Activated T-cell treated with anti-CD3 and anti-CD28 coated beads, Interleukin-2, amount 50 U/mL, for 4 hours (primary cell): ENCODE data around the gene USP24. TPM values are rescaled to one million over a fixed set of nuclear protein-coding genes. Genes with fewer than 3 reads are reported as not detected.
"Not testable (repeated sequence)": the region's sequence is repeated elsewhere in the genome, so short reads cannot be mapped to it uniquely, and the experiment has no call there.

Source experiments
- ATAC-seq, 2 donors: fragments of 200-7000 bp; cut with Tn5 transposase; one replicate each; pipeline ENCODE4 v1.10.0; 2021
- DNase-seq: peaks from one replicate; pipeline ENCODE4 v3.0.0-alpha.2; 2020
- H3K27me3 Mint-ChIP-seq: one replicate; pipeline ENCODE4 v1.8.0; 2021; ENCODE audit warnings: low read depth, mixed read lengths
- H3K36me3 Mint-ChIP-seq: one replicate; pipeline ENCODE4 v1.8.0; 2022; ENCODE audit warnings: mixed read lengths; ENCODE audit not compliant: insufficient read depth
- H3K4me1 Mint-ChIP-seq: one replicate; pipeline ENCODE4 v1.8.0; 2021; ENCODE audit warnings: low read depth, mixed read lengths
- H3K4me3 Mint-ChIP-seq: one replicate; pipeline ENCODE4 v1.8.0; 2021; ENCODE audit warnings: mild to moderate bottlenecking, moderate library complexity, mixed read lengths
- H3K9me3 Mint-ChIP-seq: one replicate; pipeline ENCODE4 v1.8.0; 2021; ENCODE audit warnings: mixed read lengths
- total RNA-seq, 3 donors: library from RNA; stranded (reverse); gene quantifications; one replicate each; pipeline ENCODE4 v1.2.1, GENCODE V29; 2021

The USP24 gene
- total RNA-seq, 3 donors from 2014 or later, result 42.1 to 44.0 (median 43.9) TPM

DNA sequence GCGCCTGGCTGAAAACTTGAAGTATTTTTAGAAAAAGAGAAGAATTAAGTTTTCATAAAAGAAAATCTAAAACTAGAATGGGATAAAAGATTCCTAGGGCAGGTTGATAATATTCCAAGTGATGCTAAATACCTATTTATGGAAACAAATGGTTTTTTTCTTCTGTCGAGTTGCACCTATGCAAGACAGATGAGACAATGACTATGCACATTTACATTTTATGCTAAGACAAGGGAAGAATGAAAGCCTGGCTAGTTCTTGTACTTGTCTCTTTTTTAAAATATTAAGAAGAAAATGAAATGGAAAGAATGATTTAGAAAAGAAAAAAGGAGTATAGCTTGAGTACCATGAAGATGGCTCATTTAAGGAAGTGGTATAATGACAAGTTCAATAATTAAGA lies 24.4 kb upstream of the USP24 start:
- ATAC-seq, result no peak
- no peaks in the 10 kb centered on the region for H3K4me1 Mint-ChIP-seq
- no peaks in the 10 kb centered on the region for H3K9me3 Mint-ChIP-seq
- H3K4me3 Mint-ChIP-seq, result no peak overlapping the region
- H3K36me3 Mint-ChIP-seq, result no peaks in the 10 kb centered on the region
- peaks cover 2% of the 10 kb centered on the region for H3K27me3 Mint-ChIP-seq
- DNase-seq, result no peak

DNA sequence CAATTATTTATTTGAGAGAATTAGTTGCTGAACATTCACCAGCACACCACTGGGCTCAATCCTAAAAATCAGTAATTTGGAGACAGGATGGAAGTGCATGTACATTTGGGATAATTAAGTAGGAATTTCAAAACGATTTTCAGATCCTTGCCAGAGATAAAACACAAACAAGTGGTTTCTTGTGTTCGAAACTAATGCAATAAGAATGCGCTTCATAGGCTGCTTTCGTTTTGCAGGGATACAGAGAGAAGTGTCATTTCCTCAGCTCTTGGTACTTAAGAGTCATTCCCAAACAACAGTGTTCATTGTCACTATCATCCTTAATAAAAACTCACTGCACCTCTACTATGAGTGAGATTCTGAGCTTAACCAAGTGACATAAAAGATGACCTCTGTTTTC lies 20.6 kb upstream of the USP24 start:
- Mint-ChIP-seq H3K36me3 (no peaks in the 10 kb centered on the region), H3K4me1 (no peaks in the 10 kb centered on the region), H3K27me3 (peaks cover 3% of the 10 kb centered on the region), H3K9me3 (no peaks in the 10 kb centered on the region), H3K4me3 (no peak overlapping the region)
- ATAC-seq (no peak), DNase-seq (no peak)

DNA sequence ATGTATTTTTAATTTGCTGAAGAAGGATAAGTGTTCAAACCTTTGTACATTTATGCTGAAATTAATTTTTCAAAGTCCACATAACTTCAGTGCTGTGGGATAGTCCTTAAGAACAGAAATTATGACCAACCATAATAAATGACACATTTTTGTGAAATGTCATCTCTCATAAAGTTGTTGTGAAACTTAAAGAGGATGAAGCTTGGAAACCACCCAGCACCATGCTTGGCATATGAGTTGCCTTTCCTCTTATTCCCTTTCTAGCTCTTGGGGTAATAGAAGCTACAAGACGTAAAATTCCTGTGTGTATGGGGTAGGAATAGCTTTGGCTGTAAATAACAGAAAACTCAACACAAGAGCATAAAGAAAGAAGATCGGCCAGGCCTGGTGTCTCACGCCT lies 18.9 kb upstream of the USP24 start:
- H3K36me3 Mint-ChIP-seq, result no peaks in the 10 kb centered on the region
- no peak overlapping the region for H3K4me3 Mint-ChIP-seq
- H3K9me3 Mint-ChIP-seq, result no peaks in the 10 kb centered on the region

DNA sequence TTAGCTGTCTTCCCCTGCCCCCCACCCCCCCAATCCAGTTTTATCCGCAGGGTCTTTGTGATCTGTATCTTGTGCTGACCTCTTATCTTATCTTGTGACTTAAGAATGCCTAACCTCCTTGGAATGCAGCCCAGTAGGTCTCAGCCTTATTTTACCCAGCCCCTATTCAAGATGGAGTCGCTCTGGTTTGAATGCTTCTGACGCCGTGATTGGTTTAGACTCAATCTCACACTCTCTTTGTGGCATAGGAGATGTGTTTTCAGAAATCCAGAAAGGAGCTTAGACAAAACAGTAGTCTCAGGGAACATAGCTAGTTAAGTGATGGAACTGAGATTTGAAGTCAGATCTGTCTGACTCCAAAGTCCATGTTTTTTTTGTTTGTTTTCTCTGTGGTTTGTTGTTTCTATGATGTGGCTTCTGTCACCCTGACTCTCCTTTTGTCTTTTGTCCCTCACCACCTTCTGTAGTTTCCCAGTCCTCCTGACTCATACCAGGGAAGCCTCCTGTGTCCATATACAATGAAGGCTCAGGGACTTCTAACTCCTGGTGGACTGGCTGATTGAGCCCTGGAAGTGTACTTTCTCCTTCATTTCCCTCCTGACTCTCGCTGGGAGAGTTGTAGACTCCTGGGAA lies 18.1 kb upstream of the USP24 start:
- ATAC-seq (no peak), DNase-seq (no peak)
- no peaks in the 10 kb centered on the region for H3K36me3 Mint-ChIP-seq
- no peaks in the 10 kb centered on the region for H3K4me1 Mint-ChIP-seq
- H3K4me3 Mint-ChIP-seq, result no peak overlapping the region
- H3K9me3 Mint-ChIP-seq, result no peaks in the 10 kb centered on the region
- peaks cover 4% of the 10 kb centered on the region for H3K27me3 Mint-ChIP-seq

More for the DNA sequence above, 18.9 kb upstream of the USP24 start:
- ATAC-seq (no peak), DNase-seq (no peak)
- Mint-ChIP-seq H3K27me3 (peaks cover 4% of the 10 kb centered on the region), H3K4me1 (no peaks in the 10 kb centered on the region)

DNA sequence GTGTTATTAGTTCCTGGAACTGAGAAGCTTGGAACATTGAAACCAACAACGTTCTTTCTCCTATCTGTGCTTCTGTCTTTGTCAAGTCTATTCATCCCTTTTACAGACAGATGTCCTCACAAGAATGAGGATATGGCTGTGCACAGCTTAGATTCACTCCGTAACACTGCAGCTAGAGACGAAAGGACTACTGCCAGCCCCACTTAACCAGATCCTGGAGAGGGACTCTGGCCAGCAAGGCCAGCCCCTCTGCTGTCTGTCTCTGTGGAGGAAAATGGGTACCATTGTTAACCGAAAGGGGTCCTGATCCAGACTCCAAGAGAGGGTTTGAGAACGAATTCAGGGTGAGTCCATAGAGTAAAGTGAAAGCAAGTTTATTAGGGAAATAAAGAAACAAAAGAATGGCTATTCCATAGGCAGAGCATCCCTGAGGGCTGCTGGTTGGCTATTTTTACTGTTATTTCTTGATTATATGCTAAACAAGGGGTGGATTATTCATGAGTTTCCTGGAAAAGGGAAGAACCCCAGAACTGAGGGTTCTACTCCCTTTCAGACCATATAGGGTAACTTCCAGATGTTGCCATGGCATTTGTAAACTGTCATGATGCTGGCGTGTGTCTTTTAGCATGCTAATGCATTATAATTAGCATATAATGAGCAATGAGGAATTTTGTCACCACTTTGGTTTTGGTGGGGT lies 17.4 kb upstream of the USP24 start:
- Mint-ChIP-seq H3K9me3 (no peaks in the 10 kb centered on the region), H3K36me3 (no peaks in the 10 kb centered on the region), H3K4me3 (no peak overlapping the region), H3K27me3 (peaks cover 4% of the 10 kb centered on the region), H3K4me1 (no peaks in the 10 kb centered on the region)
- DNase-seq (no peak), ATAC-seq (no peak)

DNA sequence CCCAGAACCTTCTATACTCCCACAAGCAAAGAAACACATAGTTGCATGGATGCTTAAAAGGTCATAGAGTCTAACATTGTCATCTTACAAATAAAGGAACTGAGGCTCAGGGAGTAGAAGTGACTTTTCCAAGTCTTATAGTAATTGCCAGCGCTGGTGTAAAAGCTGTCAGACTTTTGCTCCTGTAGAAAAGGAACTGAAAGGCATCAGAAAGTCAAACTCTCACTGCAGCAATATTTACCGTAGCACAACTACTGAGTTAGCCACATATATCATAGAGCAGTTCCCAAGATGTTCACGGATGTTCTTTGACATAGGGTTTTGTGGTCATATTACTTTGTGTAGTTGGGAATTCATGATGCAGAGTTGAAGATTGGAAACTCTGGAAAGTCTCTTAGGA lies 16.6 kb upstream of the USP24 start:
- H3K4me3 Mint-ChIP-seq, result no peak overlapping the region
- H3K9me3 Mint-ChIP-seq, result no peaks in the 10 kb centered on the region
- H3K36me3 Mint-ChIP-seq, result no peaks in the 10 kb centered on the region
- peaks cover 4% of the 10 kb centered on the region for H3K27me3 Mint-ChIP-seq
- ATAC-seq, result no peak
- DNase-seq, result no peak
- no peaks in the 10 kb centered on the region for H3K4me1 Mint-ChIP-seq

DNA sequence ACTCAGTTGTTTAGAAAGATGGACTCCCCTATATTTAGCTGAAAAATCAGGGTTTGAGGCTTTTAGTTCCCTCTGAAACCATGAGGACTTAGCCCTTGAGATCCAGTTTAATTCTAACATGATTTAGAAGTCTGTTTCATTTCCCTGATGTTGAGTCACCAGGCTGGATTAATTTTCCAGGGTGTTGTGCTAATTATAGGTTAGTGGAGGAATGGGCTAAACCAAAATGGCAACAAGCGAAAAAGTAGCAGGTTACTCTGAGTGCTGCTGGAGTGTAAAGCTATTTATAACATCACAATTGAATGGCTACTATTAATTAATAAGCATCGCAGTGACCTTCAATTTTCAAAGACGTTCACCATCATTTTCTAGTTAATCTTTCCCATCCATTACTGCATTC lies 15.5 kb upstream of the USP24 start:
- H3K27me3 Mint-ChIP-seq, result peaks cover 4% of the 10 kb centered on the region
- no peaks in the 10 kb centered on the region for H3K4me1 Mint-ChIP-seq
- ATAC-seq (no peak), DNase-seq (no peak)
- no peaks in the 10 kb centered on the region for H3K9me3 Mint-ChIP-seq
- no peak overlapping the region for H3K4me3 Mint-ChIP-seq
- no peaks in the 10 kb centered on the region for H3K36me3 Mint-ChIP-seq

DNA sequence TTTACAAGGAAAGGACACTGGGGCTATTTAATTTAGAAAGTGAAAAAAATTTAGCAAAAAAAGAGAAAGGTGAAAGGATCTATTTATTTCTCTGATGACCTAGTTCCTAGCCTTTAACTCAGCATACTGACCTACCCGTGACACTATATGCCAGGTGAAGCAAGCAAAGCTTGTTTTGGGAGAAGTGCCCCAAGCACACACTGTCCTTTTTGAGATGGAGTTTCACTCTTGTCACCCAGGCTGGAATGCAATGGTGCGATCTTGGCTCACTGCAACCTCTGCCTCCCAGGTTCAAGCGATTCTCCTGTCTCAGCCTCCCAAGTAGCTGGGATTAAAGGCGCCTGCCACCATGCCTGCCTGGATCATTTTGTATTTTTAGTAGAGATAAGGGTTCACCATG lies 14.6 kb upstream of the USP24 start:
- not testable (repeated sequence) for ATAC-seq, DNase-seq, H3K4me1 Mint-ChIP-seq, H3K9me3 Mint-ChIP-seq, H3K36me3 Mint-ChIP-seq, H3K27me3 Mint-ChIP-seq, H3K4me3 Mint-ChIP-seq

DNA sequence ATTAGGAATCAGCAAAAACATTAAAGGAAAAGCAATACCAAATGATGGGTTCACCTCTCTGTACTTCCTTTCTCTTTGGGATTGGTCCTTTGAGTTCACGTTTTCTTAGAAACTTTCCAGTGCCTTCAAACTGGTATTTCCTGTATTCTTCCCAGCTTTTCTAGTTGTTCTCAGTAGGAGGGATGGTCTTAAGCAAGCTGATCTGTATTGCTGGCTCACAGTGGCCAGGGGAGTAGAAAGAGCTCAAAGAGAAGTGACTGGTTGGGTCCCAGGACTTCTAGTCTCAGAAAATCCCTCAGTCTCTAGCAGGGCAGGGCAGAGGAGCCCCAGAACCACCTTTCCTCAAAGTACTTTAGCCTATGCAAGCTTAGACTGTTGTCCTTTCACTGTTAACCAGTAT lies 10.1 kb upstream of the USP24 start:
- Mint-ChIP-seq H3K4me1 (peaks cover 2% of the 10 kb centered on the region), H3K4me3 (no peak overlapping the region), H3K27me3 (peaks cover 1% of the 10 kb centered on the region), H3K36me3 (no peaks in the 10 kb centered on the region), H3K9me3 (no peaks in the 10 kb centered on the region)
- DNase-seq (no peak), ATAC-seq (no peak)

DNA sequence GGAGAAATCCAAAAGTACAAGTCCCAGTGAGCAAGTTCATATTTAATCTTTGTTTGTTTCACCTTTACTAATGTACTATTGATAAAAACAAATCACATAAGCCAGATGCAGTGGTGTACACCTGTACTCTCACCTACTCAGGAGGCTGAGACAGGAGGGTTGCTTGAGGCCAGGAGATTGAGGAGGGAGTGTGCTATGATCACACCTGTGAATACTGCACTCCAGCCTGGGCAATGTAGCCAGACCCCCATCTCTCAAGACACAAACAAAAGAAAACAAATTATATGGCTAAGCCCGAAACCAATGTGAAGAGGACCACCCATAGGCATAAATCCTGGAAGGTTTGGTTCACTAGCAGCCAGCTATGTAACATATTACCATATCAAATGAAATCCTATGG lies 9.6 kb upstream of the USP24 start:
- ATAC-seq, result no peak
- Mint-ChIP-seq H3K9me3 (no peaks in the 10 kb centered on the region), H3K27me3 (no peaks in the 10 kb centered on the region), H3K4me1 (peaks cover 2% of the 10 kb centered on the region), H3K4me3 (no peak overlapping the region), H3K36me3 (no peaks in the 10 kb centered on the region)
- no peak for DNase-seq

DNA sequence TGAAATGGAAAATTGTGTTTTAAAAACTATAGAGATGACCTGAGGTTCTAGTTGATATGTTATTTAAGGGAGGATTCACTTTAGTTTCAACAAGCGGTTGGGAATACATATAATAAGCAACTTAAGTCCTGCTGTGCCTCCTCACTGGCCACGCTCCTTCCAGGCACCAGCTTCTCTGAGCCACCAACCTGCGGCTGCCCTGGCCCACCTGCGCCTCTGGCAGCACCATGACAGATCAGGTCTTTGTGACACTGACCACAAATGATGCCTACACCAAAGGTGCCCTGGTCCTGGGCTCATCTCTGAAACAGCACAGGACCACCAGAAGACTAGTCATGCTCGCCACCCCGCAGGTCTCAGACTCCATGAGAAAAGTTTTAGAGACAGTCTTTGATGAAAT lies 7.0 kb upstream of the USP24 start:
- Mint-ChIP-seq H3K27me3 (no peaks in the 10 kb centered on the region), H3K9me3 (no peaks in the 10 kb centered on the region), H3K4me1 (peaks cover 18% of the 10 kb centered on the region), H3K4me3 (no peak overlapping the region), H3K36me3 (no peaks in the 10 kb centered on the region)
- no peak for ATAC-seq
- DNase-seq, result no peak

DNA sequence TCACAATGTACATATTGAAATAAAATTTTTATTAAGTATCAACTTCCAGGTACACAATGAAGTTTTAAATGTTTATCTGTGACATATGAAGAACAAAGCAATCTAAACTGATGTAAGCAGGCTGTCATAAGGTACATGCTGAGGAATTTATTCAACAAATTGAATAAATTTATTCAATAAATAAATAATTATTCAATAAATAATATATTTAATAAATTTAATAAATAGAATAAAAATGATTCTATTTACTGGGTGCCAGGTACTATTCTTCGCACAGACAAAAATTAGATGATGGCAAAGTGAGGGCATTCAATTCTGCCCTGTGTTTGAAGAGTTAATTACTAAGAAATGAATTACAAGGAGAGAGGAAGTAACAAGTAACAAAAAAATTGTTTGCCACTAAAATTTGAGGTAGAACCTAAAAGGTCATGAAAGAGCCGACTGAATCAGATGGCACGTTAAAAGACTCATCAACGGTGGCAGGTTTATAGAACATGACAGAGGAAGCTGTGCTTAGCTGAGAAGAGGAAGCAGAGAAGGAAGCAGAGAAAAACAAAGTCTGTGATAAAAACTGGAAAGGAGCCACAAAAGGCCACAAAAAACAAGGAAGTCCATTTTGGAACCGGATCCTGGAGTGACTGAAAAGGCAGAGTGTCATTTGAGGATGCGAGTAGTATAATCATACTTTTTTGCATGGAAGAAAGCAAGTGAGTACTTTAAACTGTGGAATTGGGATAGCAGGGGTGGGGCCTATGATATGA lies 2.2 kb upstream of the USP24 start:
- no peaks in the 10 kb centered on the region for H3K27me3 Mint-ChIP-seq
- peak; percentile 16 for DNase-seq
- peak overlapping the region; percentile 67 for H3K4me3 Mint-ChIP-seq
- H3K36me3 Mint-ChIP-seq, result no peaks in the 10 kb centered on the region
- no peaks in the 10 kb centered on the region for H3K9me3 Mint-ChIP-seq
- peak; percentile 24 to 30 for ATAC-seq
- H3K4me1 Mint-ChIP-seq, result peaks cover 49% of the 10 kb centered on the region

DNA sequence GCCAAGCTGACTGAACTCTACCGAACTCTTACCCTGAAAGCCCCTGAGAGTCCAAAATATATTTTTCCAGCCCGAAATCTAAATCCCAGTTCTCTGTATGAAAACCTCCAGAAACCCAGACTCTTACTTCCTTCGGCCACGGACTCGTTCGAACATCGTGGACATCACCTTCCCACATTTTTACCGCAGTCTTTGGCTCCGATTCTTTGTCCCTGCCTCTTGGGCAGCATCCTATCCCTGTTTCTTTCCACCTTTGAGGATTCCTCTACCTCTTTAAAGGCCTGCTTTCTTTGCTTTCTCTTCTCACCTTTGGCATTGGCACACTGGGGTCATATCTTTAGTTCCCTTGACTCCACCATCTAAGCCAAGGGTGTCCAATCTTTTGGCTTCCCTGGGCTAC lies 932 bp upstream of the USP24 start:
- Mint-ChIP-seq H3K9me3 (no peaks in the 10 kb centered on the region), H3K4me3 (peak overlapping the region; percentile 97), H3K4me1 (peaks cover 61% of the 10 kb centered on the region), H3K27me3 (no peaks in the 10 kb centered on the region), H3K36me3 (no peaks in the 10 kb centered on the region)
- ATAC-seq (no peak), DNase-seq (no peak)

DNA sequence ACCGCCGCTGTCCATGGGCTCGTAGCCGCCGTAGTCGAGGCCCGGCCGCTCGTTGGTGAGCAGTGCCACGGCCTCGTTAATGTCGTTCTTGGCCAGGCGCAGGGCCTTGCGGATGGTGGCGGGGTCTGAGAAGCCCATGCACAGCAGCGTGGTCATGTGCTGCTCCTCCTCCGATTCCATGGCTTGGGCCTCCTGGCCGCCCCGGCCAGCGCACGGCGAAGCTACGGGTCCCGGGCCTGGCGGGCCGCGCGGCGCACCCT lies 300 bp downstream of the USP24 start:
- ATAC-seq (peak; percentile 27 to 31), DNase-seq (peak; percentile 16)
- Mint-ChIP-seq H3K4me1 (peaks cover 71% of the 10 kb centered on the region), H3K9me3 (no peaks in the 10 kb centered on the region), H3K27me3 (no peaks in the 10 kb centered on the region), H3K4me3 (peak overlapping the region; percentile 96), H3K36me3 (no peaks in the 10 kb centered on the region)
